SU-DHL-6 (cell line): ENCODE data around the gene CTNNBIP1.

Experiments
- H2AFZ ChIP-seq: fragments of 200-600 bp; sonication (generic); 2 replicates; pipeline ENCODE4 v1.6.1; 2014; ENCODE audit warnings: low read depth, mild to moderate bottlenecking, moderate library complexity, mixed read lengths, antibody characterized with exemption, low read length; ENCODE audit not compliant: severe bottlenecking
- H3F3A ChIP-seq: fragments of 200-600 bp; shearing (Covaris generic); 2 replicates; pipeline ENCODE4 v1.6.0; 2016; ENCODE audit warnings: antibody characterized with exemption, mild to moderate bottlenecking; ENCODE audit not compliant: insufficient read depth
- H3K27ac ChIP-seq: fragments of 200-600 bp; sonication (generic); 2 replicates; pipeline ENCODE4 v1.5.1; 2016; ENCODE audit warnings: low read depth, mild to moderate bottlenecking, low read length, moderate library complexity, mixed read lengths
- H3K27me3 ChIP-seq: fragments of 200-600 bp; sonication (generic), shearing (Covaris generic); 2 replicates; pipeline ENCODE4 v1.6.0; 2014; ENCODE audit warnings: mild to moderate bottlenecking, low read length
- H3K36me3 ChIP-seq: fragments of 200-600 bp; sonication (generic); 2 replicates; pipeline ENCODE4 v1.6.1; 2014; ENCODE audit warnings: mild to moderate bottlenecking, low read length, mixed read lengths
- H3K4me2 ChIP-seq: fragments of 300-600, 200-600 bp; shearing (Covaris generic), sonication (generic); 2 replicates; pipeline ENCODE4 v1.6.0; 2014; ENCODE audit warnings: low read length, low read depth, mild to moderate bottlenecking; ENCODE audit not compliant: poor library complexity, severe bottlenecking
- H3K4me3 ChIP-seq: fragments of 200-600 bp; sonication (generic); 2 replicates; pipeline ENCODE4 v1.5.1; 2014; ENCODE audit warnings: antibody characterized with exemption, low read length, mild to moderate bottlenecking, mixed read lengths; ENCODE audit not compliant: insufficient read depth, poor library complexity, severe bottlenecking
- H3K79me2 ChIP-seq: fragments of 200-600 bp; sonication (generic); 2 replicates; pipeline ENCODE4 v1.6.1; 2014; ENCODE audit warnings: mild to moderate bottlenecking, low read length, moderate library complexity; ENCODE audit not compliant: insufficient read depth
- H3K9ac ChIP-seq: fragments of 200-600 bp; sonication (generic); 2 replicates; pipeline ENCODE4 v1.7.0; 2014; ENCODE audit warnings: mild to moderate bottlenecking, low read length
- H3K9me2 ChIP-seq: fragments of 200-600 bp; sonication (generic); replicated peaks from 2 replicates; pipeline ENCODE4 v1.6.1; 2014; ENCODE audit warnings: low read length; ENCODE audit not compliant: insufficient read depth
- H3K9me3 ChIP-seq: fragments of 200-600 bp; sonication (generic); 2 replicates; pipeline ENCODE4 v1.6.1; 2014; ENCODE audit warnings: low read length, mixed read lengths; ENCODE audit not compliant: insufficient read depth
- H4K20me1 ChIP-seq: fragments of 200-600 bp; sonication (generic); 2 replicates; pipeline ENCODE4 v1.6.1; 2014; ENCODE audit warnings: low read depth, mild to moderate bottlenecking, antibody characterized with exemption, low read length, moderate library complexity, mixed read lengths
- CTCF ChIP-seq: fragments of 200-600 bp; sonication (generic); IDR thresholded peaks from one replicate; pipeline ENCODE4 v1.5.1; 2017; ENCODE audit warnings: antibody characterized with exemption, mild to moderate bottlenecking, low read length, moderate library complexity; ENCODE audit not compliant: insufficient read depth, poor library complexity, severe bottlenecking
- EZH2phosphoT487 ChIP-seq: fragments of 200-600 bp; sonication (generic), shearing (Covaris generic); conservative IDR thresholded peaks from 2 replicates; pipeline ENCODE4 v1.6.1; 2018; ENCODE audit warnings: mild to moderate bottlenecking, antibody characterized with exemption, low read length, moderate library complexity, mixed read lengths

Gene CTNNBIP1

GRCh38 chr1:9882296-9882944, 27.6 kb downstream of the CTNNBIP1 start:
- Histone ChIP-seq H3K27me3 (no peaks in the 10 kb centered on the region), H2AFZ (no peak overlapping the region), H3K36me3 (no peaks in the 10 kb centered on the region), H3K9me2 (no peaks in the 10 kb centered on the region), H3K9me3 (no peaks in the 10 kb centered on the region), H3K4me3 (no peak overlapping the region), H4K20me1 (no peaks in the 10 kb centered on the region), H3K79me2 (no peaks in the 10 kb centered on the region), H3F3A (no peaks in the 10 kb centered on the region), H3K9ac (no peak overlapping the region), H3K4me2 (no peak overlapping the region), H3K27ac (no peak overlapping the region)
- TF ChIP-seq CTCF, result no peak
- no peak for TF ChIP-seq EZH2phosphoT487

GRCh38 chr1:9881838-9882249, 28.2 kb downstream of the CTNNBIP1 start:
- Histone ChIP-seq H3F3A (no peaks in the 10 kb centered on the region), H4K20me1 (no peaks in the 10 kb centered on the region), H3K4me2 (no peak overlapping the region), H3K36me3 (no peaks in the 10 kb centered on the region), H3K9ac (no peak overlapping the region), H3K4me3 (no peak overlapping the region), H3K79me2 (no peaks in the 10 kb centered on the region), H3K9me3 (no peaks in the 10 kb centered on the region), H3K9me2 (no peaks in the 10 kb centered on the region), H3K27me3 (no peaks in the 10 kb centered on the region), H2AFZ (no peak overlapping the region), H3K27ac (no peak overlapping the region)
- no peak for TF ChIP-seq EZH2phosphoT487
- no peak for TF ChIP-seq CTCF

- no peaks in the 10 kb centered on the region for H3K27me3 ChIP-seq
- no peak overlapping the region for H3K4me3 ChIP-seq
- no peak for TF ChIP-seq CTCF
- no peak for TF ChIP-seq EZH2phosphoT487
- H4K20me1 ChIP-seq, result no peaks in the 10 kb centered on the region
- H3F3A ChIP-seq, result no peaks in the 10 kb centered on the region
- H3K4me2 ChIP-seq, result no peak overlapping the region
- H3K36me3 ChIP-seq, result no peaks in the 10 kb centered on the region
- H3K27ac ChIP-seq, result no peak overlapping the region
- no peaks in the 10 kb centered on the region for H3K9me3 ChIP-seq
- no peaks in the 10 kb centered on the region for H3K9me2 ChIP-seq
- no peak overlapping the region for H3K9ac ChIP-seq
- no peaks in the 10 kb centered on the region for H3K79me2 ChIP-seq
- no peak overlapping the region for H2AFZ ChIP-seq
Measured at GRCh38 chr1:9878404-9878803, 31.7 kb downstream of the CTNNBIP1 start.
